ENCODE results near the gene IRS1. TPM values are rescaled to one million over a fixed set of nuclear protein-coding genes. Genes with fewer than 3 reads are reported as not detected.
"Not testable (repeated sequence)": the region's sequence is repeated elsewhere in the genome, so short reads cannot be mapped to it uniquely, and the experiment has no call there.

IRS1 gene
- total RNA-seq, 4 donors from 2014 or later: 17.4 to 39.0 (median 25.3) TPM

DNA sequence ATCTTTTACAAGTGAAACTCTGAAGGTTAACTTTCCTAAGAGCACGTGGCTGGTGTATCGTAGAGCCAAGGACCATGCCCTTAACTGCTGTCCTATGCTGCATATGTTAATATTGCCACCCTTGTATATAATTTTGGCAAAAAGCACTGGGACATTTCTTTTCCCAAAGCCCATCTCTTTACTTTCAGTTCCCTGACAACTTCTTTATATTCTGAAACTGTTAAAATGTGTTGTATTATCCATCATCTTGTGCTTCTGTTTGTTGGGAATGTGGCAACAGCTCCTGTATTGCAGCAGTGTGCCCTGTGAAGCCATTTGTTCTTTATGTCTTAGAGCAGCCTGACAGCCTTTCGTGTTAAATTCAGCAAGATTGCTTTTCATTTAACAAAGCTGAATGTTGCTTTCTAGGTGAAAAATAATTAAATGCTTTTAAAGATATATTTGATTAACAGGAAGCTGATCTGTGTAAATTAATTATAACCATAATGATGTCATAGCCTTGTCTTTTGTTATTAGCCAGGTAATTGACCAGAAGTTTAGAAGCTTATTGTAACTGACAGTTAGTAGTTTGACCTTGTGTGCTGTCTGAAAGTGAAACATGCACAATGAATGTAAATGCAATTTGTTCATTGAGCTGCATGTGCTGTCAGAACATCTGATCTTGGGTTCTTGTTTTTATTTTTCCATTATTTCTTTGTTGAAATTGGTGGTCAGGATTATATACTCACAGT is 45.9 kb upstream of the IRS1 start:
- WGBS, 2 donors (ENCODE audit: low coverage in 1 of 2): 57 to 76% methylated on average over 3 of the region's 3 CpGs
- no peaks in the 10 kb centered on the region for H3K9me3 ChIP-seq
- H3K36me3 ChIP-seq: peaks cover 0 to 3% of the 10 kb centered on the region in 2 donors
- H3K27ac ChIP-seq: no peak overlapping the region
- no peak overlapping the region for H3K4me3 ChIP-seq
- no peak for ATAC-seq
- H3K4me1 ChIP-seq: peaks cover 0 to 16% (median 7%) of the 10 kb centered on the region in 3 donors
- TF ChIP-seq, protein P1, sequence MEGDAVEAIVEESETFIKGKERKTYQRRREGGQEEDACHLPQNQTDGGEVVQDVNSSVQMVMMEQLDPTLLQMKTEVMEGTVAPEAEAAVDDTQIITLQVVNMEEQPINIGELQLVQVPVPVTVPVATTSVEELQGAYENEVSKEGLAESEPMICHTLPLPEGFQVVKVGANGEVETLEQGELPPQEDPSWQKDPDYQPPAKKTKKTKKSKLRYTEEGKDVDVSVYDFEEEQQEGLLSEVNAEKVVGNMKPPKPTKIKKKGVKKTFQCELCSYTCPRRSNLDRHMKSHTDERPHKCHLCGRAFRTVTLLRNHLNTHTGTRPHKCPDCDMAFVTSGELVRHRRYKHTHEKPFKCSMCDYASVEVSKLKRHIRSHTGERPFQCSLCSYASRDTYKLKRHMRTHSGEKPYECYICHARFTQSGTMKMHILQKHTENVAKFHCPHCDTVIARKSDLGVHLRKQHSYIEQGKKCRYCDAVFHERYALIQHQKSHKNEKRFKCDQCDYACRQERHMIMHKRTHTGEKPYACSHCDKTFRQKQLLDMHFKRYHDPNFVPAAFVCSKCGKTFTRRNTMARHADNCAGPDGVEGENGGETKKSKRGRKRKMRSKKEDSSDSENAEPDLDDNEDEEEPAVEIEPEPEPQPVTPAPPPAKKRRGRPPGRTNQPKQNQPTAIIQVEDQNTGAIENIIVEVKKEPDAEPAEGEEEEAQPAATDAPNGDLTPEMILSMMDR (IDR thresholded peaks at IDR 0.05): no peak
- no peak for TF ChIP-seq EP300 (IDR thresholded peaks at IDR 0.05)
- no peak for TF ChIP-seq POLR2AphosphoS5 (IDR thresholded peaks at IDR 0.05)
- no peak for TF ChIP-seq POLR2A (IDR thresholded peaks at IDR 0.05)
- H3K27me3 ChIP-seq: no peaks in the 10 kb centered on the region

DNA sequence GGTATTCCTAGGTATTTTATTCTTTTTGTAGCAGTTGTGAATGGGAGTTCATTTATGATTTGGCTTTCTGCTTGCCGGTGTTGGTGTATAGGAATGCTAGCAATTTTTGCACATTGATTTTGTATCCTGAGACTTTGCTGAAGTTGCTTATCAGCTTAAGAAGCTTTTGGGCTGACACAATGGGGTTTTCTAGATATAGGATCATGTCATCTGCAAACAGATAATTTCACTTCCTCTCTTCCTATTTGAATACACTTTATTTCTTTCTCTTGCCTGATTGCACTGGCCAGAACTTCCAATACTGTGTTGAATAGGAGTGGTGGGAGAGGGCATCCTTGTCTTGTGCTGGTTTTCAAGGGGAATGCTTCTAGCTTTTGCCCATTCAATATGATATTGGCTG is 43.4 kb upstream of the IRS1 start:
- not testable (repeated sequence) for H3K27ac ChIP-seq, H3K27me3 ChIP-seq, ATAC-seq, H3K4me3 ChIP-seq, H3K36me3 ChIP-seq, H3K9me3 ChIP-seq
- H3K4me1 ChIP-seq: peaks cover 0 to 27% (median 7%) of the 10 kb centered on the region in 3 donors
- 90% methylated on average over 1 of the region's 1 CpG; no CpG with 5 or more reads in 1 of the 2 donors for WGBS, 2 donors (ENCODE audit: low coverage in 1 of 2)

DNA sequence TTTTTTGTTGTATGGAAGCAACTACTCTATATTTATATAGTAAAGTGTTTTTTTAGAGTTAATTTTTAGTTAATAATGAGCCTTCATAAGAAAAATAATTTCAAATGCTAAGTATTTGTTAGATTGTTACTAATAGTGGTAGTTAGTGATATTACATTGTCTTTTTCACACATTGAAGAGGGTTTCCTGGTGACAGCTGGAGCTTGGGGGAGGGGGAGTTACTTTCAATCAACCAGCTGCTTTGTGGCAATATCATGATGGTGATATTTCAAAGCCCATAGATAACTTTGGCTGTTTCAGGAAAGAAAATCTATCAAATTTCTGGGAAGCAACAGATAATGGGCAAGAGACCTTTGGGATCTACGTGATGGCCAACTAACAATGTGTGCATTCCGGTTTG is 40.3 kb upstream of the IRS1 start:
- no peaks in the 10 kb centered on the region for H3K27me3 ChIP-seq
- no peak for ATAC-seq
- no peaks in the 10 kb centered on the region for H3K36me3 ChIP-seq
- H3K9me3 ChIP-seq: no peaks in the 10 kb centered on the region
- H3K27ac ChIP-seq: no peak overlapping the region
- peaks cover 6 to 32% (median 8%) of the 10 kb centered on the region in 3 donors for H3K4me1 ChIP-seq
- TF ChIP-seq POLR2A (IDR thresholded peaks at IDR 0.05): no peak
- no peak for TF ChIP-seq POLR2AphosphoS5 (IDR thresholded peaks at IDR 0.05)
- no peak for TF ChIP-seq EP300 (IDR thresholded peaks at IDR 0.05)
- TF ChIP-seq, protein P1 (IDR thresholded peaks at IDR 0.05): no peak
- H3K4me3 ChIP-seq: no peak overlapping the region
- 89 to 94% methylated on average over 2 of the region's 2 CpGs for WGBS, 2 donors (ENCODE audit: low coverage in 1 of 2)

DNA sequence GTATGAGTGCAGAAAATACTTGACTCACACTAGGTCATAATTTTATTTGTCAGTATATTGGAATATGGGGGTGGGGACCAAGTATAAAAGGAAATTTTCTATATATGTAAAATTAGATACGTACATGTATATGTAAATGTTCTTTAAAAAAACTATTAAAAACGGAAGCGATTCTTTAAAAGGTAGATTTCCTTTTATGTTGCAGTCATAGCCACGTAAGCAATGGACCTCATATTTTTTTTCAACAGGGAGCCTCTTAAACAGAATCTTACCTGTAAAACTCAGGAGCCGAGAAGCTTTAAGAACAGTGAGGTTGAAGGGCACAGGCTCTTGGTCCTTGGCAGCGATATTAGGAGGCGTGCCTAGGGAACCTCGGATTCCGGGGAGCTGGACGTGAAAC is 39.5 kb upstream of the IRS1 start:
- H3K9me3 ChIP-seq: no peaks in the 10 kb centered on the region
- no peak overlapping the region for H3K4me3 ChIP-seq
- TF ChIP-seq EP300 (IDR thresholded peaks at IDR 0.05): no peak
- TF ChIP-seq, protein P1 (IDR thresholded peaks at IDR 0.05): no peak
- no peak for TF ChIP-seq POLR2AphosphoS5 (IDR thresholded peaks at IDR 0.05)
- no peak for TF ChIP-seq POLR2A (IDR thresholded peaks at IDR 0.05)
- peaks cover 6 to 40% (median 8%) of the 10 kb centered on the region in 3 donors for H3K4me1 ChIP-seq
- no peaks in the 10 kb centered on the region for H3K36me3 ChIP-seq
- ATAC-seq: no peak
- H3K27ac ChIP-seq: no peak overlapping the region
- WGBS, 2 donors (ENCODE audit: low coverage in 1 of 2): 92 to 97% methylated on average over 5 to 8 of the region's 10 CpGs
- no peaks in the 10 kb centered on the region for H3K27me3 ChIP-seq

DNA sequence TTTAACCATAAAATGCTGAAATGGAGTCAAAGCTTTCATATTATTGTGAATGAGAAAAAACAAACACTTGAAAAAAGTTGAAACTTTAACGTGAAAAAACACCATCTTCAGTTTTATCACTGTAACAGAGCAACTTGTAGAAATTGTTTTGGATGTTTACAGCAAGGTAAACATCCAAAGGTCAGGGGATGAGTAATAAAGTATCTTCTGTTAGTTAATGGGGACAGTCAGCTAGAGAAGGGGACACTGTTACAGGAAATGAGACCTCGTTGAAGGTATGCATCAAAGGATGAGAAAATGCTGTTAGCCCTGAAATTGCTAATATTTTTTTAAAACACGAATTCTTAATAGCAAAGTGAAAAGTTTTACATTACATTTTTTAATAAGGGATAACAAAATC is 39.1 kb upstream of the IRS1 start:
- H3K27me3 ChIP-seq: no peaks in the 10 kb centered on the region
- TF ChIP-seq, protein P1 (IDR thresholded peaks at IDR 0.05): no peak
- TF ChIP-seq POLR2A (IDR thresholded peaks at IDR 0.05): no peak
- no peak for TF ChIP-seq EP300 (IDR thresholded peaks at IDR 0.05)
- no peak for TF ChIP-seq POLR2AphosphoS5 (IDR thresholded peaks at IDR 0.05)
- no peak overlapping the region for H3K4me3 ChIP-seq
- 66 to 74% methylated on average over 3 of the region's 3 CpGs for WGBS, 2 donors (ENCODE audit: low coverage in 1 of 2)
- H3K9me3 ChIP-seq: no peaks in the 10 kb centered on the region
- no peaks in the 10 kb centered on the region for H3K36me3 ChIP-seq
- H3K27ac ChIP-seq: no peak overlapping the region
- H3K4me1 ChIP-seq: peaks cover 6 to 41% (median 8%) of the 10 kb centered on the region in 3 donors
- no peak for ATAC-seq
